T-helper 17 cell (primary cell): ENCODE measurements around the gene RAC2. TPM values are rescaled to one million over a fixed set of nuclear protein-coding genes. Genes with fewer than 3 reads are reported as not detected.
A peak's percentile ranks its signal among the peaks of the same experiment; 100 is the strongest.

ENCODE experiments used
- ATAC-seq: fragments of 150-1000 bp; cut with Tn5 transposase; 2 replicates; pipeline ENCODE4 v1.10.0; 2021; ENCODE audit warnings: mild to moderate bottlenecking, moderate library complexity
- DNase-seq, 3 donors: peaks; one replicate each; pipeline versions ENCODE4 v3.0.0 to v3.0.0-alpha.2; 2020 to 2021
- H3K9me3 ChIP-seq: one replicate; pipeline ENCODE4 v1.7.0; 2013; ENCODE audit warnings: low read length, mild to moderate bottlenecking; ENCODE audit not compliant: control insufficient read depth, poor library complexity, severe bottlenecking
- H3K27ac Mint-ChIP-seq: one replicate; pipeline ENCODE4 v1.8.0; 2022; ENCODE audit warnings: mild to moderate bottlenecking, moderate library complexity, mixed read lengths
- H3K27me3 Mint-ChIP-seq: one replicate; pipeline ENCODE4 v1.8.0; 2022; ENCODE audit warnings: mixed read lengths
- H3K36me3 Mint-ChIP-seq: one replicate; pipeline ENCODE4 v1.8.0; 2022; ENCODE audit warnings: low read depth, mixed read lengths
- H3K4me1 Mint-ChIP-seq: one replicate; pipeline ENCODE4 v1.8.0; 2022; ENCODE audit warnings: mild to moderate bottlenecking, mixed read lengths
- H3K4me3 Mint-ChIP-seq: one replicate; pipeline ENCODE4 v1.8.0; 2022; ENCODE audit warnings: mild to moderate bottlenecking, moderate library complexity, mixed read lengths
- total RNA-seq, 4 donors: library from RNA in 2 of 4; stranded (reverse) in 2 of 4; gene quantifications; one replicate each; pipeline ENCODE4 v1.2.3 and lab custom pipeline; 2022 to 2026

RAC2 gene
- total RNA-seq, 2 donors from 2014 or later: 297 to 478 TPM

GRCh38 chr22:37282385-37282677 lies 38.3 kb upstream of the RAC2 start, which contains the start of gene CYTH4:
Gene CYTH4 (plus strand): TSS chr22:37282508. CDS start chr22:37282570, 62 bp downstream.
- Mint-ChIP-seq H3K4me1 (peaks cover 46% of the 10 kb centered on the region), H3K4me3 (peak within 1 kb of the TSS; percentile 99), H3K27ac (peak within 1 kb of the TSS; percentile 100), H3K27me3 (no peaks in the 10 kb centered on the region), H3K36me3 (peaks cover 12% of the 10 kb centered on the region)
- DNase-seq: peak; percentile 50 to 62 (median 55)
- H3K9me3 ChIP-seq: no peaks in the 10 kb centered on the region
- peak; percentile 79 for ATAC-seq

GRCh38 chr22:37281646-37282384 lies 37.7 kb upstream of the RAC2 start:
- DNase-seq (no peak), ATAC-seq (peak; percentile 1)
- peaks cover 42% of the 10 kb centered on the region for H3K4me1 Mint-ChIP-seq
- peaks cover 12% of the 10 kb centered on the region for H3K36me3 Mint-ChIP-seq
- H3K27me3 Mint-ChIP-seq: no peaks in the 10 kb centered on the region
- H3K27ac Mint-ChIP-seq: peak overlapping the region; percentile 100
- H3K9me3 ChIP-seq: no peaks in the 10 kb centered on the region
- peak overlapping the region; percentile 99 for H3K4me3 Mint-ChIP-seq

- Mint-ChIP-seq H3K27me3 (no peaks in the 10 kb centered on the region), H3K36me3 (peaks cover 9% of the 10 kb centered on the region), H3K4me1 (peaks cover 36% of the 10 kb centered on the region), H3K4me3 (peak overlapping the region; percentile 99), H3K27ac (peak overlapping the region; percentile 100)
- DNase-seq (no peak), ATAC-seq (no peak)
- no peaks in the 10 kb centered on the region for H3K9me3 ChIP-seq
Measured at GRCh38 chr22:37281195-37281594, 37.1 kb upstream of the RAC2 start.

GRCh38 chr22:37280718-37281117 lies 36.6 kb upstream of the RAC2 start:
- H3K4me3 Mint-ChIP-seq: peak overlapping the region; percentile 99
- H3K36me3 Mint-ChIP-seq: peaks cover 9% of the 10 kb centered on the region
- no peak for ATAC-seq
- peaks cover 37% of the 10 kb centered on the region for H3K4me1 Mint-ChIP-seq
- H3K27me3 Mint-ChIP-seq: no peaks in the 10 kb centered on the region
- H3K9me3 ChIP-seq: no peaks in the 10 kb centered on the region
- no peak overlapping the region for H3K27ac Mint-ChIP-seq
- no peak for DNase-seq

- Mint-ChIP-seq H3K4me3 (no peak overlapping the region), H3K36me3 (peaks cover 7% of the 10 kb centered on the region), H3K4me1 (peaks cover 32% of the 10 kb centered on the region), H3K27me3 (no peaks in the 10 kb centered on the region), H3K27ac (no peak overlapping the region)
- DNase-seq (no peak), ATAC-seq (no peak)
- H3K9me3 ChIP-seq: no peaks in the 10 kb centered on the region
Measured at GRCh38 chr22:37279331-37280181, 35.5 kb upstream of the RAC2 start.

- H3K36me3 Mint-ChIP-seq: peaks cover 7% of the 10 kb centered on the region
- peaks cover 24% of the 10 kb centered on the region for H3K4me1 Mint-ChIP-seq
- no peak for ATAC-seq
- no peak for DNase-seq
- no peaks in the 10 kb centered on the region for H3K27me3 Mint-ChIP-seq
- H3K9me3 ChIP-seq: no peaks in the 10 kb centered on the region
- no peak overlapping the region for H3K4me3 Mint-ChIP-seq
- no peak overlapping the region for H3K27ac Mint-ChIP-seq
Measured at GRCh38 chr22:37278261-37278660, 34.2 kb upstream of the RAC2 start.

GRCh38 chr22:37277384-37277783 lies 33.3 kb upstream of the RAC2 start:
- H3K4me1 Mint-ChIP-seq: peaks cover 17% of the 10 kb centered on the region
- no peak for DNase-seq
- ATAC-seq: no peak
- H3K9me3 ChIP-seq: no peaks in the 10 kb centered on the region
- H3K27ac Mint-ChIP-seq: no peak overlapping the region
- no peak overlapping the region for H3K4me3 Mint-ChIP-seq
- no peaks in the 10 kb centered on the region for H3K27me3 Mint-ChIP-seq
- H3K36me3 Mint-ChIP-seq: peaks cover 3% of the 10 kb centered on the region

- Mint-ChIP-seq H3K4me3 (no peak overlapping the region), H3K27ac (no peak overlapping the region), H3K36me3 (no peaks in the 10 kb centered on the region), H3K27me3 (no peaks in the 10 kb centered on the region), H3K4me1 (peaks cover 14% of the 10 kb centered on the region)
- DNase-seq (no peak), ATAC-seq (no peak)
- H3K9me3 ChIP-seq: no peaks in the 10 kb centered on the region
Measured at GRCh38 chr22:37276776-37277175, 32.7 kb upstream of the RAC2 start.

GRCh38 chr22:37275622-37276021 lies 31.6 kb upstream of the RAC2 start:
- H3K9me3 ChIP-seq: no peaks in the 10 kb centered on the region
- Mint-ChIP-seq H3K36me3 (no peaks in the 10 kb centered on the region), H3K27ac (peak overlapping the region; percentile 45), H3K4me3 (no peak overlapping the region), H3K27me3 (no peaks in the 10 kb centered on the region), H3K4me1 (peaks cover 16% of the 10 kb centered on the region)
- DNase-seq (no peak), ATAC-seq (peak; percentile 54)

GRCh38 chr22:37275134-37275533 lies 31.1 kb upstream of the RAC2 start:
- H3K4me1 Mint-ChIP-seq: peaks cover 20% of the 10 kb centered on the region
- H3K36me3 Mint-ChIP-seq: no peaks in the 10 kb centered on the region
- ATAC-seq (no peak), DNase-seq (no peak)
- H3K27me3 Mint-ChIP-seq: no peaks in the 10 kb centered on the region
- H3K27ac Mint-ChIP-seq: peak overlapping the region; percentile 45
- no peaks in the 10 kb centered on the region for H3K9me3 ChIP-seq
- H3K4me3 Mint-ChIP-seq: no peak overlapping the region

- Mint-ChIP-seq H3K27me3 (no peaks in the 10 kb centered on the region), H3K4me1 (peaks cover 27% of the 10 kb centered on the region), H3K4me3 (no peak overlapping the region), H3K36me3 (no peaks in the 10 kb centered on the region), H3K27ac (peak overlapping the region; percentile 45)
- no peak for DNase-seq
- no peaks in the 10 kb centered on the region for H3K9me3 ChIP-seq
- no peak for ATAC-seq
Measured at GRCh38 chr22:37274380-37274862, 30.4 kb upstream of the RAC2 start.

- DNase-seq (no peak), ATAC-seq (no peak)
- H3K27ac Mint-ChIP-seq: peak overlapping the region; percentile 14
- no peaks in the 10 kb centered on the region for H3K27me3 Mint-ChIP-seq
- H3K4me1 Mint-ChIP-seq: peaks cover 29% of the 10 kb centered on the region
- H3K4me3 Mint-ChIP-seq: no peak overlapping the region
- H3K36me3 Mint-ChIP-seq: no peaks in the 10 kb centered on the region
- no peaks in the 10 kb centered on the region for H3K9me3 ChIP-seq
Measured at GRCh38 chr22:37273846-37274225, 29.8 kb upstream of the RAC2 start.

- H3K4me3 Mint-ChIP-seq: no peak overlapping the region
- DNase-seq (no peak), ATAC-seq (no peak)
- H3K27me3 Mint-ChIP-seq: no peaks in the 10 kb centered on the region
- peak overlapping the region; percentile 45 for H3K27ac Mint-ChIP-seq
- peaks cover 23% of the 10 kb centered on the region for H3K4me1 Mint-ChIP-seq
- H3K9me3 ChIP-seq: no peaks in the 10 kb centered on the region
- H3K36me3 Mint-ChIP-seq: no peaks in the 10 kb centered on the region
Measured at GRCh38 chr22:37273126-37273845, 29.2 kb upstream of the RAC2 start.
